Tongue (tissue), 2 donors: ENCODE results near the gene RMC1. TPM values are rescaled to one million over a fixed set of nuclear protein-coding genes. Genes with fewer than 3 reads are reported as not detected.
"Not testable (repeated sequence)": the region's sequence is repeated elsewhere in the genome, so short reads cannot be mapped to it uniquely, and the experiment has no call there.

Source experiments
- DNase-seq: peaks from one replicate; pipeline ENCODE4 v3.0.0-alpha.2; 2015
- total RNA-seq: library from RNA; depleted of rRNA; stranded (reverse); fragments of >200 nt; gene quantifications from one replicate; pipeline ENCODE4 v1.2.3, GENCODE V29; 2014

The RMC1 gene
- total RNA-seq, result 10.4 TPM

DNA sequence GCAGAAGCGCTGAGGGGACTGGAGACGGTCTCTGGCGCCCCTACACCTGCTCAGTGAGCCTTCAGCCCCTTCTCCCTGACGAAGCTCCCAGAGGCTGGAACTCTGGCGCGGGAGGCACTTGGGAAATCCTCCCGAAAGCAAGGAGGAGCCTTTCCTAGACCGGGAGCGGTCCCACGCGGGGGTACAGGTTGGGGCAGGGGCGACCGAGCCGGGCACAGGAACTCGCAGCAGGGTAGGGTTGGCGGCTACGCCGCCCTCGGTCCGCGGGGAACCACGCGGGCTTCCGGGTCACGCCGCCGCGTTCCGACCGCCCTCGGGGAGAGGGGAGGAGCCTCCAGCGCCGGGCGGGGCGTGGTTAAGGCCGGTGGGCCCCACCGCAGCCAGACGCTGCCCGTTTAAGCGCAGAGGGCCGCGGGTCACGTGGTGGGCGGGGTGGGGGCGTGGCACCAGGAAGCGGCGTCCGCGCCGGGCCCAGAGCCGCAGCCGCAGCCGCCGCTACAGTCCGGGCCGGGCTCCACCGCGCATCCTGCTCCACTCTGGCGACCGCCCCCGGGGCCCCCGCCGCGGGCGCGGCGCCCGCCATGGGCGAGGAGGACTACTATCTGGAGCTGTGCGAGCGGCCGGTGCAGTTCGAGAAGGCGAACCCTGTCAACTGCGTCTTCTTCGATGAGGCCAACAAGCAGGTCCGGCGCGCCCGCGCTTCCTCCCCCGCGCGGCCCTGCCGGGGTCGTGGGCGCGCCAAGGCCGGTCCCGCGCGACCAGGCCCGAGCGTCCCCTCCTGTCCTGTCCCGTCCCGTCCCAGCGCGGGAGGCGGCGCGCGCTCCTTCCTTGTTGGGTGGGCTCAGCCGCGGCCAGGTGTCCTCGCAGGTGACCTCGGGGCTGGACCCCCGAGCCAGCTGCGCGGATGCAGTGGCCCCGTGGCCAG lies at the start of gene RMC1:
RMC1 (plus strand) TSS at position 474 of the 925 bp plus-strand sequence; CDS start at position 582, 108 bp downstream.
- DNase-seq, result peak; percentile 97

DNA sequence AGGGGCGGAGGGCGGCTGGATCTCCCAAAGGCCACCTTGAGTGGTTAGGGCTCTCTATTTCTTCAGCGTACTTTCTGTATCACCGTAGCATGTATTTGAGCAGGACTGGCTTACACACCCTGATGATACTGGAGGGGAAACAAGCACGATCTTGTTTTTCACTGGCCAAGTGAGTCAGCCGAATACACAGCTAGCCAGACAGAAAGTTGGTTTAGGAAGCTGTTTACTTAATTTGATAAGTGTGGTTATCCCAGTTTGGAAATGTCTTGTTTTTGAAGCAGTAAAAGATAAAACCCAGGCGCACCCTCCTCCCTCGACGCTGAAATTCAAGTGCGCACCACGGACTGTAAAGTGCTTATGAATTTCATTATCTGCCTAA lies 49.6 kb upstream of the RMC1 start:
- peak; percentile 36 for DNase-seq

DNA sequence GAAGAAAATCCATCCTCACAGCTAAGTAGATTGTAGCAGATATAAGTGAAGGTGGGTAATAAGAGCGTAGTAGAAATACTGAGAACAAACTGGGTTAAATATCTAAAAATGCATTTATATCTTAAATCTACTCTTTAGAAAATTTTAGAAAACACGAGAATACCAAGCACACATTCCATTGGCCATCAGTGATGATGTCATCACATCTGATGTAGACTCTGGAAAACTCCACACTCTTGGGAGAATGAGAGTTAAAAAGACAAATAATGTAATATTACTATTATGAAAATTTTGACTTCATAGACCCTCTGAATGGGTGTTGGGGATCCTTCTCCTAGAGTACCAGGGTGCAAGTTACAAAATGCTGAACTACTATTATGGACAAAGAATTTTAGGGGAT lies 46.5 kb upstream of the RMC1 start:
- DNase-seq, result no peak

- no peak for DNase-seq
These were observed 44.3 kb upstream of the RMC1 start for GRCh38 chr18:23458830-23459529.

DNA sequence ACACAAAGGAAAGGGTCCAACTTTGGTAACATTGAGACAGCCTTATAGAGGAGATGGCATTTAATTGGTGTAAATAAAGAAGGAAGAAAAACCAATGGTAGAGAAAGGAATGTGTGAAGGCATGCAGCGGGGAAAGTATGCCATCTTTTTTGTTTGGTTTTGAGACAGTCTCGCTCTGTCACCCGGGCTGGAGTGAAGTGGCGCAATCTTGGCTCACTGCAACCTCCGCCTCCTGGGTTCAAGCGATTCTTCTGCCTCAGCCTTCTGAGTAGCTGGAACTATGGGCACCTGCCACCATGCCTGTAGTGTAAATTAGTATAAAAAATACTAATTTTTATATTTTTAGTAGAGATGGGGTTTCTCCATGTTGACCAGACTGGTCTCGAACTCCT lies 43.8 kb upstream of the RMC1 start:
- no peak for DNase-seq

- no peak for DNase-seq
These were observed 42.7 kb upstream of the RMC1 start for GRCh38 chr18:23460285-23461273.

DNA sequence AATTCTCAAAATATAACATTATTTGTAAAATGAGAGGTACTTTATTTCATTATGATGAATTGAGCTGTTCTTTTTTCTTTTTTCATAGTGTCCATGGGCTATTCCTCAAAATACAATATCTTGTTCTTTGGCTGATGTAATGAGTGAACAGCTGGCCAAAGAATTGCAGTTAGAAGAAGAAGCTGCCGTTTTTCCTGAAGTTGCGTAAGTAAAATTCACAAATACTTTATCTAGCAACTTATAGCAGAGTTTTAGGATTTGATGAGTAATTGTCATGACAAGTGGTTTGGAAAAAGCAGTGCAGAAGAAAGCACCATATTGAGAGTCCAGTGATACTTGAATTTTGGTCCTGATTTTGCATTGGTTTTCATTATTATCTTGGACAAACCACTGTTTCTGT lies 40.4 kb upstream of the RMC1 start:
- no peak for DNase-seq

DNA sequence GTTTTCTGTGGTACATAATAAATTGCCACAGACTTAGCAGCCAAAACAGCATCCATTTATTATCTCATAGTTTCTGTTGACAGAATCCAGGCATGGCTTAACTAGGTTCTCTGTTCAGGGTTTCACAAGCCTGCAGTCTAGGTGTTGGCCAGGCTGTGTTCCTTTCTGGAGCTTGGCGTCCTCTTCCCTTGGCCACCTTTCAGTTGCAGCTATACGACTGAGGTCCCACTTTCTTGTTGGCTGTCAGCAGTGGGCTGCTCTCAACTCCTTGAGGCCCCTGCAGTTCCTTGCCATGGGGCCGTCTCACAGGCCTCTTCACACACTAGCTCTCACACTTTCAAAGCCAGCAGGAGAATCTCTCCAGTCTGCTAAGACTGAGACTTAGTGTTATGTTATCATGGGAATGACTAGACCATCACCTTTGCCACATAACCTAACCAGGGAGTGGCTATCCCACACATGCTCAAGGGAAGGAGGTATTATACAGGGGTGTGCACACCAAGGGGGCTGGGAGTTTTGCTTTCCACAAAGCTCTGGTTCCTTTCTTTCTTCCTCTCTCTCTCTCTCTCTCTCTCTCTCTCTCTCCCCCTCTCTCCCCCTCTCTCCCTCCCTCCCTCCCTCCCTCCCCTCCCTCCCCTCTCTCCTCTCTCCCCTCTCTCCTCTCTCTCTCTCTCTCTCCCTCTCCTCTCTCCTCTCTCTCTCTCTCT lies 34.4 kb upstream of the RMC1 start:
- DNase-seq, result peak; percentile 17

DNA sequence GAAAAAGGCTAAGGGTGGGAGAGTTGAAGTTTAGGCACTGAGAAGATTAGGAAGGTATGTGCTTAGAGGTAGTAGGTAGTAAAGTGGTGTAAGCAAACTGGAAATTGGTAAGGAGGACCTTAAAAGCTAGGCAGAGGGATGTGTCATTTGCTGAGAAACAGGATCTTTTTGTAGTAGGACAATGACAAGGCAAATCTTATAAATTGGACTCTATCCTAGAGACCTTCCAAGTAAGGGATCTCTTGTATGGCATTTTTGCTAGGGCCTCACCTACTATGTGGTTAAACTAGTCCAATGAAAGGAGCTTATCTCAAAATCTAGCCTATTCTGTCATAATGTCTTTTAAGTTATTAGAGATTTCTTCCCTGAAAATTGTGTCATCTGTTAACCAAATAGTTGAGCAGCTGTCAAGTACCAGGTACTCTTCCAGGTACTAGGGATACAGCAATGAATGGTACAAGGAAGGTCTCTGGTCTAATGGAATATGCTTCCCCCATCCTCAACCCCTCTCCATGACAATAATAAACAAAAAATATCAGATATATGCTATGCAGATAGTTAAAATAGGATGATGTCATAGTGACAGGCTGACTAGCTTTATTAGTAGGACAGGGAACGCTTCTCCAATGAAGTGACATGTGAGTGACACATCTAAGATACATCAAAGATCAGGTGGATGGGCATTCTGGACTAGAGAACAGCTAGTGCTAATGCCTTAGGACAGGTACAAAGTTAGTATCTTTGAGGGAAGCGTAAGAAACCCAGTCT lies 32.5 kb upstream of the RMC1 start:
- no peak for DNase-seq

DNA sequence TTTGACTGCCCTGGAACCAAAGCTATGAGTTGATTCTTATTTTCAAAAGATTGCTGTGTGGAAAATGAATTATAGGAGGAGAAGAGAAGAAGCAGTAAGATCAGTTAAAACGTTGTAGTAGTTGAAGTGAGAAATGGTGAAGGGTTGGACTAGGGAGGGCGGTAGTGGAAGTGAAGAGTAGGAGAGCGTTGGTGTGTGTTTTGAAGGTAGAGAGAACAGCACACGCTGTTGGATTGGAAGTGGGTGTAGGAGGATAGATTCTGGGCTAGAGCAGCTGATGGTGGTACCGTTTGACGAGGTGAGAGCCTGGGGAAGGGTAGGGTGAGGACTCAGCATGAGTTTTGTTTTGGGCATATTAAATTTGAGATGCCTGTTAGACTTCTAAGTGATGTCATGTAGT lies 31.8 kb upstream of the RMC1 start:
- no peak for DNase-seq

- DNase-seq, result no peak
These were observed 23.3 kb upstream of the RMC1 start for GRCh38 chr18:23479829-23480505.

DNA sequence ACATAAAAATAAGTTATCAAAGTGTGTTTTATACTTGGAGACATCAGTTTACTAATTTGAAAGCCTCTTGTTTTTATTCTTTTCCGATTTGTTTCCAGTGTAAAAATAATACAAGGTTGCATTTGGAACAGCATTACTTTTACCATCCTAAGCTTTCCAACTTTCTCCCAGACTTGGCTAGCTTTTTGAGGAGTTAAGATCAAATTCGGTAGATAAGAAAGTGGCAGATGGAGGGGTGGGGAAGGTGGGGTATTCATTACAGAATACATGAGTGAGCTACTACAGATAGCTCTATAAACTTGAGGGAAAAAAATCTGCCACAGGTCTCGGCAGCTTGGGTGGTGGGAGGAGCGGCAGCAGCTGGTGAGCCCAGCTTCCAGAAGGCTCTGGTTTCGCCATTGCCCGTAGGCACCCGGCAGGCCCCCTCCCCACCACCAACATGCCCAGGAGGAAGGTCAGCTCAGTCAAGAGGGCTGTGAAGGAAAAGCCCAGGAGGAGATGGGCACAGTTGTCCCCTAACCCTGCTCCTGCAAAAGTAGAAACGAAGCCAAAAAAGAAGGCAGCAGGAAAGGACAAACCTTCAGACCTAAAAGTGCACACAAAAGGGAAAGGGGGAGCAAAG lies 18.6 kb upstream of the RMC1 start:
- peak; percentile 21 for DNase-seq

- DNase-seq, result no peak
These were observed 17.9 kb upstream of the RMC1 start for GRCh38 chr18:23485386-23485785.

DNA sequence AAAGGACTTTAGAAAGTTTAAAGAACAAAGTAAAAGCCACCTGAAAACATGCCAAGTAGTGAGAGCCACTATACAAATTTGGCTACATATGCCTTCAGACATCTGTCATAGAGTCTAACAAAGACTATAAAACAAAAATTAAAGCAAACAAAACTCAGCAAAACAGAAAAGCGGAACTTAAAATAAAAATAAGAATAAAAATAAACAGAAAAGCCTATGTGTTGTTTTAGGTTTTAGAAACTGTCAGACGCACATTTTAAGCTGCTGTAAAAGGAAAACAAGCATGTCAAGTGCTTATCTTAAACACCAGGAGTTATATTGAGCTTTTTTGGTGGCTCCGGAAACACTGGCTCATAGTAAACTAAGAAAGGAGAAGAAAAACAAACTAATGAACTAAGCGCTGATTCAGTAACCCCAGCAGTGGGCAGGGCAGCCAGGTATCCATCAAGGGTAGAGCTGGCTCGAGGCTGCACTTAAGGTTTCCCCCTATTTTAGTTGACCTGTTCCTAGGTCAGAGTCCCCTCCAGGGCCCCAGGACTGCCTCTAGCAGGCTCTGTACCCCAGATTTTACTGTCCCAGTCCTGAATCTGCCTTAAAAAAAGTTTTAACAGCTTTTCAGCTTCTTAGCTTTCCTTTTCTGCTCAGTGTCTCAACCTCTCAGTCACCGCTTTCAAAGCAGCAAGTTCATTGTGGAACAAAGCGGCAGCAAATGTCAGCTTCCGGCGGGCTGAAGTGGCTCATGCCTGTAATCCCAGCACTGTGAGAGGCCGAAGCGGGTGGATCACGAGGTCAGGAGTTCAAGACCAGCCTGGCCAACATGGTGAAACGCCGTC lies 15.4 kb upstream of the RMC1 start:
- peak; percentile 35 for DNase-seq

DNA sequence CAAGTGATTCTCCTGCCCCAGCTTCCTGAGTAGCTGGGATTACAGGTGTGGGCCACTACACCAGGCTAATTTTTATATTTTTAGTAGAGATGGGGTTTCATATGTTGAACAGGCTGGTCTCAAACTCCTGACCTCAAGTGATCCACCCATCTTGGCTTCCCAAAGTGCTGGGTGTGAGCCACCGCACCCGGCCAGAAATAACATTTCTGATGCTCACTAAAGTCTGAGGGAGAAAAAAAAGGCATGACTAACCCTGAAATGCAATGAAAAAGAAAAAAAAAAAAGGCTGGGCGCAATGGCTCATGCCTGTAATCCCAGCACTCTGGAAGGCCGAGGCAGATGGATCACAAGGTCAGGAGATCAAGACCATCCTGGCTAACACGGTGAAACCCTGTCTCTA lies 13.7 kb upstream of the RMC1 start:
- DNase-seq, result not testable (repeated sequence)

DNA sequence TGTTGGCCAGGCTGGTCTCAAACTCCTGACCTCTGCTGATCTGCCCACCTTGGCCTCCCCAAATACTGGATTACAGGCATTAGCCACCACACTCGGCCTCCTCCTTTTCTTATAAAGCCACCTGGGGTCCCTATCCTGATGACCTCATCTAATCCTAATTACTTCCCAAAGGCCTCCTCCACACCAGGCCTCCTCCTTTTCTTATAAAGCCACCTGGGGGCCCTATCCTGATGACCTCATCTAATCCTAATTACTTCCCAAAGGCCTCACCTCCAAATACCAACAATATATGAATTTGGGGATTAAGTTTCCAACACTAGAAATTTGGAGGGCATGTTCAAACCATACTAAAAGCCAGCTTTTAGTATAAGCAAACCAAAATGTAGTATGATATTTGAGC lies 9.7 kb upstream of the RMC1 start:
- no peak for DNase-seq

GRCh38 chr18:23494992-23495391 lies 8.3 kb upstream of the RMC1 start:
- no peak for DNase-seq

GRCh38 chr18:23495723-23496440 lies 7.4 kb upstream of the RMC1 start:
- DNase-seq, result no peak
